CD4-positive, CD25-positive, alpha-beta regulatory T cell (primary cell): ENCODE data around the gene AHRR. TPM values are rescaled to one million over a fixed set of nuclear protein-coding genes. Genes with fewer than 3 reads are reported as not detected.

Experiments used
- ATAC-seq, 2 donors: fragments of 150-1000 bp; cut with Tn5 transposase; one replicate each; pipeline ENCODE4 v1.10.0; 2021; ENCODE audit warnings: low read depth in 2 of 2, moderate number of reproducible peaks in 2 of 2, moderate library complexity in 1 of 2
- DNase-seq, 3 donors: peaks; one replicate each; pipeline versions ENCODE4 v3.0.0 to v3.0.0-alpha.2; 2012 to 2022; ENCODE audit warnings: mixed read lengths in 1 of 3
- H3K27ac ChIP-seq: one replicate; pipeline ENCODE4 v1.7.0; 2013; ENCODE audit warnings: mild to moderate bottlenecking, low read length; ENCODE audit not compliant: insufficient read depth, poor library complexity, severe bottlenecking
- H3K27me3 ChIP-seq: one replicate; pipeline ENCODE4 v1.7.0; 2013; ENCODE audit warnings: low read length; ENCODE audit not compliant: control insufficient read depth, insufficient read depth
- H3K36me3 ChIP-seq: one replicate; pipeline ENCODE4 v1.7.0; 2013; ENCODE audit warnings: mild to moderate bottlenecking, low read length, moderate library complexity; ENCODE audit not compliant: control insufficient read depth, insufficient read depth
- H3K4me1 ChIP-seq: 2 replicates; pipeline ENCODE4 v1.7.0; 2013; ENCODE audit warnings: mild to moderate bottlenecking, low read length; ENCODE audit not compliant: insufficient read depth, control insufficient read depth, poor library complexity, severe bottlenecking
- H3K4me3 ChIP-seq: one replicate; pipeline ENCODE4 v1.7.0; 2013; ENCODE audit warnings: low read depth, mild to moderate bottlenecking, low read length, moderate library complexity
- H3K9me3 ChIP-seq, 2 experiments: 1 replicate in 1 of 2; 2 replicates in 1 of 2; pipeline ENCODE4 v1.7.0; 2013; ENCODE audit warnings: low read length in 2 of 2, mild to moderate bottlenecking in 1 of 2, moderate library complexity in 1 of 2; ENCODE audit not compliant: control insufficient read depth in 2 of 2
- H3K27ac Mint-ChIP-seq, 3 donors: one replicate each; pipeline ENCODE4 v1.8.0; 2020 to 2022; ENCODE audit warnings: mild to moderate bottlenecking in 3 of 3, mixed read lengths in 3 of 3, moderate library complexity in 2 of 3
- H3K27me3 Mint-ChIP-seq: one replicate; pipeline ENCODE4 v1.8.0; 2022; ENCODE audit warnings: mild to moderate bottlenecking, mixed read lengths
- H3K36me3 Mint-ChIP-seq: one replicate; pipeline ENCODE4 v1.8.0; 2020; ENCODE audit warnings: mixed read lengths
- H3K4me1 Mint-ChIP-seq, 4 donors: one replicate each; pipeline ENCODE4 v1.8.0; 2020 to 2022; ENCODE audit warnings: mixed read lengths in 4 of 4, mild to moderate bottlenecking in 1 of 4
- H3K4me3 Mint-ChIP-seq, 4 donors: one replicate each; pipeline ENCODE4 v1.8.0; 2020 to 2022; ENCODE audit warnings: mild to moderate bottlenecking in 4 of 4, mixed read lengths in 4 of 4, moderate library complexity in 3 of 4
- H3K9me3 Mint-ChIP-seq, 7 donors: one replicate each; pipeline ENCODE4 v1.8.0; 2020 to 2022; ENCODE audit warnings: mixed read lengths in 7 of 7, mild to moderate bottlenecking in 3 of 7, moderate library complexity in 2 of 7
- polyA plus RNA-seq, 4 donors: library from polyadenylated mRNA; unstranded; fragments of 300-500 nt; fragmentation: Illumina TruSeq; gene quantifications; one replicate each; pipeline ENCODE4 v1.2.3, GENCODE V29; 2021
- total RNA-seq: library from RNA; stranded (reverse); gene quantifications from one replicate; pipeline ENCODE4 v1.2.3, GENCODE V29; 2022

AHRR gene
- total and polyA plus RNA-seq, 5 donors from 2014 or later = 0.20 to 4.5 (median 0.72) TPM

GRCh38 chr5:360257-361027 lies 38.9 kb downstream of the AHRR start:
- peaks cover 0 to 7% of the 10 kb centered on the region in 2 experiments for H3K9me3 ChIP-seq
- peaks cover 2% of the 10 kb centered on the region for H3K27me3 ChIP-seq
- H3K4me1 ChIP-seq = no peaks in the 10 kb centered on the region
- H3K4me3 Mint-ChIP-seq = no peak overlapping the region
- peaks cover 2% of the 10 kb centered on the region for H3K27me3 Mint-ChIP-seq
- H3K27ac ChIP-seq = no peak overlapping the region
- ATAC-seq = no peak
- no peak overlapping the region for H3K4me3 ChIP-seq
- no peaks in the 10 kb centered on the region for H3K36me3 ChIP-seq
- no peaks in the 10 kb centered on the region for H3K36me3 Mint-ChIP-seq
- H3K9me3 Mint-ChIP-seq = peaks cover 0 to 17% (median 4%) of the 10 kb centered on the region in 7 donors
- H3K4me1 Mint-ChIP-seq = peaks cover 0 to 5% (median 0%) of the 10 kb centered on the region in 4 donors
- H3K27ac Mint-ChIP-seq = no peak overlapping the region
- DNase-seq = no peak

GRCh38 chr5:362189-362588 lies 40.7 kb downstream of the AHRR start:
- DNase-seq = no peak
- Histone ChIP-seq H3K4me3 (no peak overlapping the region), H3K4me1 (no peaks in the 10 kb centered on the region), H3K36me3 (no peaks in the 10 kb centered on the region), H3K27ac (no peak overlapping the region), H3K9me3 (peaks cover 0 to 9% of the 10 kb centered on the region in 2 experiments), H3K27me3 (peaks cover 2% of the 10 kb centered on the region)
- Mint-ChIP-seq H3K4me3 (no peak overlapping the region), H3K9me3 (peaks cover 0 to 21% (median 4%) of the 10 kb centered on the region in 7 donors), H3K36me3 (no peaks in the 10 kb centered on the region), H3K27ac (no peak overlapping the region), H3K4me1 (peaks cover 0 to 5% (median 0%) of the 10 kb centered on the region in 4 donors), H3K27me3 (peaks cover 8% of the 10 kb centered on the region)
- no peak for ATAC-seq

GRCh38 chr5:362978-363765 lies 41.7 kb downstream of the AHRR start:
- DNase-seq = no peak
- H3K4me3 Mint-ChIP-seq = no peak overlapping the region
- no peaks in the 10 kb centered on the region for H3K36me3 Mint-ChIP-seq
- Histone ChIP-seq H3K27me3 (peaks cover 2% of the 10 kb centered on the region), H3K9me3 (peaks cover 0 to 9% of the 10 kb centered on the region in 2 experiments), H3K4me3 (no peak overlapping the region), H3K36me3 (no peaks in the 10 kb centered on the region), H3K4me1 (no peaks in the 10 kb centered on the region), H3K27ac (no peak overlapping the region)
- H3K27ac Mint-ChIP-seq = no peak overlapping the region
- no peak for ATAC-seq
- H3K4me1 Mint-ChIP-seq = peaks cover 0 to 5% (median under 1%) of the 10 kb centered on the region in 4 donors
- H3K27me3 Mint-ChIP-seq = peaks cover 9% of the 10 kb centered on the region
- peaks cover 0 to 21% (median 4%) of the 10 kb centered on the region in 7 donors for H3K9me3 Mint-ChIP-seq

GRCh38 chr5:364497-364896 lies 43.0 kb downstream of the AHRR start:
- Mint-ChIP-seq H3K4me1 (peaks cover 5 to 12% (median 9%) of the 10 kb centered on the region in 4 donors), H3K4me3 (no peak overlapping the region), H3K36me3 (no peaks in the 10 kb centered on the region), H3K9me3 (peaks cover 0 to 21% (median 4%) of the 10 kb centered on the region in 7 donors), H3K27me3 (peaks cover 13% of the 10 kb centered on the region), H3K27ac (no peak overlapping the region)
- H3K27ac ChIP-seq = no peak overlapping the region
- peaks cover 0 to 9% of the 10 kb centered on the region in 2 experiments for H3K9me3 ChIP-seq
- DNase-seq = no peak
- H3K27me3 ChIP-seq = peaks cover 2% of the 10 kb centered on the region
- ATAC-seq = no peak
- H3K36me3 ChIP-seq = no peaks in the 10 kb centered on the region
- peaks cover 10% of the 10 kb centered on the region for H3K4me1 ChIP-seq
- H3K4me3 ChIP-seq = no peak overlapping the region

- Histone ChIP-seq H3K4me3 (no peak overlapping the region), H3K27ac (no peak overlapping the region), H3K9me3 (peaks cover 0 to 9% of the 10 kb centered on the region in 2 experiments), H3K36me3 (no peaks in the 10 kb centered on the region), H3K4me1 (peaks cover 10% of the 10 kb centered on the region), H3K27me3 (peaks cover 2% of the 10 kb centered on the region)
- Mint-ChIP-seq H3K36me3 (no peaks in the 10 kb centered on the region), H3K9me3 (peaks cover 0 to 21% (median 0%) of the 10 kb centered on the region in 7 donors), H3K4me3 (no peak overlapping the region), H3K27me3 (peaks cover 13% of the 10 kb centered on the region), H3K27ac (peak overlapping the region in 1 of 3 donors; percentile 5), H3K4me1 (peaks cover 5 to 14% (median 10%) of the 10 kb centered on the region in 4 donors)
- DNase-seq (no peak), ATAC-seq (no peak)
Measured at GRCh38 chr5:366541-367357, 45.2 kb downstream of the AHRR start.

GRCh38 chr5:367358-368130 lies 46.0 kb downstream of the AHRR start:
- peaks cover 13% of the 10 kb centered on the region for H3K27me3 Mint-ChIP-seq
- peaks cover 10% of the 10 kb centered on the region for H3K4me1 ChIP-seq
- peaks cover 0 to 21% (median 0%) of the 10 kb centered on the region in 7 donors for H3K9me3 Mint-ChIP-seq
- no peak overlapping the region for H3K27ac ChIP-seq
- H3K27ac Mint-ChIP-seq = no peak overlapping the region
- ATAC-seq (no peak), DNase-seq (no peak)
- H3K4me1 Mint-ChIP-seq = peaks cover 5 to 14% (median 10%) of the 10 kb centered on the region in 4 donors
- no peaks in the 10 kb centered on the region for H3K36me3 Mint-ChIP-seq
- no peak overlapping the region for H3K4me3 ChIP-seq
- H3K27me3 ChIP-seq = peaks cover 2% of the 10 kb centered on the region
- H3K9me3 ChIP-seq = peaks cover 0 to 9% of the 10 kb centered on the region in 2 experiments
- no peaks in the 10 kb centered on the region for H3K36me3 ChIP-seq
- H3K4me3 Mint-ChIP-seq = peak overlapping the region in 1 of 4 donors; percentile 32
